K562 (cell line): ENCODE measurements around the gene INVS.

Source experiments
- BHLHE40 ChIP-seq: IDR thresholded peaks from 2 replicates; pipeline ENCODE4 v1.6.1; 2011; ENCODE audit warnings: low read length, improper control_type of control experiment
- DNMT1 ChIP-seq: fragments of 450-650 bp; IDR thresholded peaks from 2 replicates; pipeline ENCODE4 v1.6.1; 2016; ENCODE audit warnings: antibody characterized with exemption, mild to moderate bottlenecking
- TAF1 ChIP-seq: IDR thresholded peaks from 2 replicates; pipeline ENCODE4 v1.6.1; 2011; ENCODE audit warnings: mild to moderate bottlenecking, low read length, moderate library complexity; ENCODE audit not compliant: insufficient read depth, control insufficient read depth, severe bottlenecking; ENCODE audit errors: extremely low read depth
- ZC3H8 ChIP-seq: fragments of 450-650 bp; IDR thresholded peaks from 2 replicates; pipeline ENCODE4 v1.6.1; 2017
- TF ChIP-seq, protein P1 (sequence below): fragments of 450-650 bp; IDR thresholded peaks from 2 replicates; pipeline ENCODE4 v1.6.1; 2016; ENCODE audit warnings: antibody characterized with exemption
- TF ChIP-seq, protein P2 (sequence below): fragments of 450-650 bp; IDR thresholded peaks from 2 replicates; pipeline ENCODE4 v1.6.1; 2016; ENCODE audit warnings: low read depth, mild to moderate bottlenecking, moderate library complexity
- TF ChIP-seq, protein P3 (sequence below), 3 experiments: IDR thresholded peaks in 2 of 3; conservative IDR thresholded peaks in 1 of 3; 2 replicates each; pipeline ENCODE4 v1.5.1; 2011 to 2012; ENCODE audit warnings: low read length in 3 of 3, mild to moderate bottlenecking in 3 of 3, control low read depth in 2 of 3, improper control_type of control experiment in 1 of 3, inconsistent platforms in 1 of 3, low read depth in 1 of 3, mixed read lengths in 1 of 3, moderate library complexity in 1 of 3; ENCODE audit not compliant: insufficient read depth in 2 of 3

DNA sequence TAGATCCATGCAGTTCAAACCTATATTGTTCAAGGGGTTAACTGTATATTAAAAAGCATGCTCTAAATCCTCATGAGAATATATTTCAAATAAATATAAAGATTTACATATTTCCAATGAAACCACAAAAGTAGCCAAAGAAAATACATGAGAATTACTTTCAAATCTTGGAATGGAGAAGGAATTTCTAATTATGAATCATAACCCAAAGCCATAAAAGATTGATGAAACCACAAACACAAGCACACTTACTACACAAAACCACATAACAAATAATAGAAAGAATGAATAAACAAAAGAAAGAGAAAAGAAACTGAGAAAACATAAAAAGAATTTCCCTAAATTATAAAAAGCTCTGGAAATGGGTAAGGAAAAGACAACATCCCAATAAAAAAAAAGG, 16.3 kb upstream of the INVS start:
- TF ChIP-seq DNMT1 (no peak), ZC3H8 (no peak), BHLHE40 (no peak), TAF1 (no peak)
- TF ChIP-seq, protein P1, sequence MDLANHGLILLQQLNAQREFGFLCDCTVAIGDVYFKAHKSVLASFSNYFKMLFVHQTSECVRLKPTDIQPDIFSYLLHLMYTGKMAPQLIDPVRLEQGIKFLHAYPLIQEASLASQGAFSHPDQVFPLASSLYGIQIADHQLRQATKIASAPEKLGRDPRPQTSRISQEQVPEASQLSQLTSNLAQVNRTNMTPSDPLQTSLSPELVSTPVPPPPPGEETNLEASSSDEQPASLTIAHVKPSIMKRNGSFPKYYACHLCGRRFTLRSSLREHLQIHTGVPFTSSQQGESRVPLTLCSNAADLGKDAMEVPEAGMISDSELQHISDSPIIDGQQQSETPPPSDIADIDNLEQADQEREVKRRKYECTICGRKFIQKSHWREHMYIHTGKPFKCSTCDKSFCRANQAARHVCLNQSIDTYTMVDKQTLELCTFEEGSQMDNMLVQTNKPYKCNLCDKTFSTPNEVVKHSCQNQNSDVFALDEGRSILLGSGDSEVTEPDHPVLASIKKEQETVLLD = no peak
- TF ChIP-seq, protein P2, sequence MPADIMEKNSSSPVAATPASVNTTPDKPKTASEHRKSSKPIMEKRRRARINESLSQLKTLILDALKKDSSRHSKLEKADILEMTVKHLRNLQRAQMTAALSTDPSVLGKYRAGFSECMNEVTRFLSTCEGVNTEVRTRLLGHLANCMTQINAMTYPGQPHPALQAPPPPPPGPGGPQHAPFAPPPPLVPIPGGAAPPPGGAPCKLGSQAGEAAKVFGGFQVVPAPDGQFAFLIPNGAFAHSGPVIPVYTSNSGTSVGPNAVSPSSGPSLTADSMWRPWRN = no peak
- TF ChIP-seq, protein P3, sequence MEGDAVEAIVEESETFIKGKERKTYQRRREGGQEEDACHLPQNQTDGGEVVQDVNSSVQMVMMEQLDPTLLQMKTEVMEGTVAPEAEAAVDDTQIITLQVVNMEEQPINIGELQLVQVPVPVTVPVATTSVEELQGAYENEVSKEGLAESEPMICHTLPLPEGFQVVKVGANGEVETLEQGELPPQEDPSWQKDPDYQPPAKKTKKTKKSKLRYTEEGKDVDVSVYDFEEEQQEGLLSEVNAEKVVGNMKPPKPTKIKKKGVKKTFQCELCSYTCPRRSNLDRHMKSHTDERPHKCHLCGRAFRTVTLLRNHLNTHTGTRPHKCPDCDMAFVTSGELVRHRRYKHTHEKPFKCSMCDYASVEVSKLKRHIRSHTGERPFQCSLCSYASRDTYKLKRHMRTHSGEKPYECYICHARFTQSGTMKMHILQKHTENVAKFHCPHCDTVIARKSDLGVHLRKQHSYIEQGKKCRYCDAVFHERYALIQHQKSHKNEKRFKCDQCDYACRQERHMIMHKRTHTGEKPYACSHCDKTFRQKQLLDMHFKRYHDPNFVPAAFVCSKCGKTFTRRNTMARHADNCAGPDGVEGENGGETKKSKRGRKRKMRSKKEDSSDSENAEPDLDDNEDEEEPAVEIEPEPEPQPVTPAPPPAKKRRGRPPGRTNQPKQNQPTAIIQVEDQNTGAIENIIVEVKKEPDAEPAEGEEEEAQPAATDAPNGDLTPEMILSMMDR (IDR thresholded peaks at IDR 0.05 in 2 of 3, conservative IDR thresholded peaks at IDR 0.05 in 1 of 3; ENCODE audit: insufficient read depth in 2 of 3, low read depth in 1 of 3, low read length in 3 of 3) = no peak
